Glomerular visceral epithelial cell (primary cell): ENCODE data around the gene HADHB.

Source experiments
- DNase-seq: peaks from one replicate; pipeline ENCODE4 v3.0.0-alpha.2; 2016; ENCODE audit errors: extremely low spot score

The HADHB gene

GRCh38 chr2:26244309-26245230 is at the start of gene HADHB, which contains the start of gene HADHA:
Gene HADHB, plus strand, starts transcription at chr2:26244939. Its CDS starts 9,316 bp downstream, at chr2:26254255.
Gene HADHA, minus strand, starts transcription at chr2:26244632. Its CDS starts 36 bp downstream, at chr2:26244596.
- peak; percentile 94 for DNase-seq

GRCh38 chr2:26195040-26195984 is 49.4 kb upstream of the HADHB start:
- DNase-seq: no peak

GRCh38 chr2:26196683-26197418 is 47.9 kb upstream of the HADHB start:
- DNase-seq: no peak

GRCh38 chr2:26197516-26197915 is 47.2 kb upstream of the HADHB start:
- DNase-seq: no peak

GRCh38 chr2:26202981-26203490 is 41.7 kb upstream of the HADHB start:
- no peak for DNase-seq

GRCh38 chr2:26203906-26204305 is 40.8 kb upstream of the HADHB start:
- DNase-seq: no peak

GRCh38 chr2:26212011-26212410 is 32.7 kb upstream of the HADHB start:
- DNase-seq: no peak

- no peak for DNase-seq
These were observed 30.0 kb upstream of the HADHB start for GRCh38 chr2:26214759-26215158.

- DNase-seq: no peak
These were observed 28.9 kb upstream of the HADHB start for GRCh38 chr2:26215833-26216232.

- DNase-seq: no peak
These were observed 28.2 kb upstream of the HADHB start for GRCh38 chr2:26216587-26216986.

GRCh38 chr2:26217720-26218119 is 27.0 kb upstream of the HADHB start:
- no peak for DNase-seq

- no peak for DNase-seq
These were observed 21.7 kb upstream of the HADHB start for GRCh38 chr2:26223018-26223417.

- no peak for DNase-seq
These were observed 20.6 kb upstream of the HADHB start for GRCh38 chr2:26224095-26224494.

GRCh38 chr2:26229595-26229994 is 15.1 kb upstream of the HADHB start:
- DNase-seq: no peak

GRCh38 chr2:26230806-26231205 is 13.9 kb upstream of the HADHB start:
- no peak for DNase-seq

GRCh38 chr2:26235089-26235488 is 9.7 kb upstream of the HADHB start:
- no peak for DNase-seq

GRCh38 chr2:26237868-26238267 is 6.9 kb upstream of the HADHB start:
- no peak for DNase-seq

GRCh38 chr2:26238311-26238958 is 6.3 kb upstream of the HADHB start:
- DNase-seq: no peak

GRCh38 chr2:26241928-26242436 is 2.8 kb upstream of the HADHB start:
- DNase-seq: no peak

- DNase-seq: peak; percentile 11
These were observed 1.1 kb upstream of the HADHB start for GRCh38 chr2:26243470-26244308.
